PFSK-1 (cell line): ENCODE data around the gene KRT81.

Experiments used
- FOXP2 ChIP-seq: optimal IDR thresholded peaks from 2 replicates; pipeline ENCODE3; 2011; ENCODE audit warnings: borderline replicate concordance, control low read depth, inconsistent platforms; ENCODE audit not compliant: insufficient read depth; ENCODE audit errors: extremely low read length, extremely low read depth
- POLR2AphosphoS5 ChIP-seq: IDR thresholded peaks from 2 replicates; pipeline ENCODE4 v1.6.1; 2012; ENCODE audit warnings: low read depth, mild to moderate bottlenecking, control low read depth, low read length, moderate library complexity
- REST ChIP-seq, 2 experiments: IDR thresholded peaks; 2 replicates each; pipeline versions ENCODE4 v1.6.1 to v1.8.0; 2011 to 2012; ENCODE audit warnings: low read depth in 2 of 2, low read length in 2 of 2, control low read depth in 1 of 2, inconsistent platforms in 1 of 2, mild to moderate bottlenecking in 1 of 2, moderate library complexity in 1 of 2; ENCODE audit not compliant: insufficient read depth in 1 of 2
- SIN3A ChIP-seq: IDR thresholded peaks from 2 replicates; pipeline ENCODE4 v1.6.1; 2012; ENCODE audit warnings: mild to moderate bottlenecking, low read length, moderate library complexity, borderline replicate concordance; ENCODE audit not compliant: insufficient read depth
- TAF1 ChIP-seq: IDR thresholded peaks from 2 replicates; pipeline ENCODE4 v1.6.1; 2012; ENCODE audit warnings: low read length, control low read depth, borderline replicate concordance; ENCODE audit not compliant: insufficient read depth

The KRT81 gene

GRCh38 chr12:52251367-52252051 is 39.8 kb downstream of the KRT81 start:
- TF ChIP-seq SIN3A (no peak), TAF1 (no peak), POLR2AphosphoS5 (no peak), REST (IDR thresholded peaks at IDR 0.05; ENCODE audit: insufficient read depth in 1 of 2, low read depth in 2 of 2, low read length in 2 of 2) (no peak), FOXP2 (no peak)

GRCh38 chr12:52250048-52250990 is 41.0 kb downstream of the KRT81 start:
- TF ChIP-seq FOXP2 (no peak), TAF1 (no peak), SIN3A (no peak), REST (IDR thresholded peaks at IDR 0.05; ENCODE audit: insufficient read depth in 1 of 2, low read depth in 2 of 2, low read length in 2 of 2) (no peak), POLR2AphosphoS5 (no peak)

GRCh38 chr12:52249511-52250047 is 41.8 kb downstream of the KRT81 start:
- no peak for TF ChIP-seq REST (IDR thresholded peaks at IDR 0.05; ENCODE audit: insufficient read depth in 1 of 2, low read depth in 2 of 2, low read length in 2 of 2)
- no peak for TF ChIP-seq POLR2AphosphoS5
- TF ChIP-seq TAF1 = no peak
- no peak for TF ChIP-seq FOXP2

- TF ChIP-seq FOXP2 (no peak), REST (IDR thresholded peaks at IDR 0.05; ENCODE audit: insufficient read depth in 1 of 2, low read depth in 2 of 2, low read length in 2 of 2) (no peak), TAF1 (no peak), POLR2AphosphoS5 (no peak), SIN3A (no peak)
These were observed 42.5 kb downstream of the KRT81 start for GRCh38 chr12:52248541-52249461.
